HepG2 (cell line): ENCODE results near the gene POLR3E. TPM values are rescaled to one million over a fixed set of nuclear protein-coding genes. Genes with fewer than 3 reads are reported as not detected.
A peak's percentile ranks its signal among the peaks of the same experiment; 100 is the strongest.

Experiments used
- ATAC-seq: fragments of 200-7000 bp; cut with Tn5 transposase; 3 replicates; pipeline ENCODE4 v1.9.1; 2020; ENCODE audit warnings: mild to moderate bottlenecking, moderate library complexity
- BruUV-seq: library from RNA; stranded (reverse); fragments of 400-500 nt; replicated peaks from 2 replicates; lab custom pipeline; 2021; lab: Mats Ljungman, UMichigan
- CTCF ChIA-PET: fragments of 300-600 bp; formaldehyde crosslinking; extraction: SDS; loops from one replicate; lab custom pipeline; 2021; ENCODE audit warnings: low total read pairs, inconsistent platforms, low intra/inter-chr PET ratio; lab: Yijun Ruan, JAX
- POLR2A ChIA-PET: fragments of 350-600 bp; sonication (Branson Sonifier 250); formaldehyde crosslinking; loops from one replicate; lab custom pipeline; 2020; ENCODE audit warnings: antibody characterized with exemption, inconsistent platforms; lab: Yijun Ruan, JAX
- DNase-seq: peaks from one replicate; pipeline ENCODE4 v3.0.0-alpha.2; 2015; ENCODE audit warnings: low spot score
- FAIRE-seq: peaks from 3 replicates; lab custom pipeline; 2011; peaks lifted over from hg19 to GRCh38; lab: Jason Lieb, UNC
- H2AFZ ChIP-seq: one replicate; pipeline ENCODE4 v1.6.1; 2011; ENCODE audit warnings: low read length, inconsistent platforms
- H3K27ac ChIP-seq: fragments of 300-600 bp; 3 replicates; pipeline ENCODE4 v1.8.0; 2011; ENCODE audit warnings: mixed run types, mild to moderate bottlenecking, mixed read lengths, low read length, inconsistent platforms; ENCODE audit not compliant: insufficient read depth; ENCODE audit errors: extremely low read length
- H3K27me3 ChIP-seq, 2 experiments: fragments of 200-600 bp in 1 of 2; 2 replicates in 1 of 2; 3 replicates in 1 of 2; pipeline versions ENCODE4 v1.6.0 to v1.8.0; 2011; ENCODE audit warnings: low read length in 2 of 2, mild to moderate bottlenecking in 2 of 2, moderate library complexity in 2 of 2, inconsistent platforms in 1 of 2; ENCODE audit not compliant: insufficient read depth in 2 of 2, control insufficient read depth in 1 of 2
- H3K36me3 ChIP-seq, 2 experiments: fragments of 200-600 bp in 1 of 2; replicated peaks in 1 of 2; 2 replicates in 1 of 2; 3 replicates in 1 of 2; pipeline versions ENCODE4 v1.5.1 to v1.8.0; 2011; ENCODE audit warnings: low read length in 2 of 2, inconsistent platforms in 1 of 2; ENCODE audit not compliant: insufficient read depth in 2 of 2, control insufficient read depth in 1 of 2
- H3K4me1 ChIP-seq: 2 replicates; pipeline ENCODE4 v1.5.1; 2012; ENCODE audit warnings: low read length, inconsistent platforms; ENCODE audit not compliant: insufficient read depth
- H3K4me2 ChIP-seq: 2 replicates; pipeline ENCODE4 v1.6.0; 2011; ENCODE audit warnings: low read depth, low read length, inconsistent platforms
- H3K4me3 ChIP-seq, 3 experiments: fragments of 200-600 bp in 1 of 3; sonication (generic), shearing (Covaris generic) in 1 of 3; replicated peaks in 1 of 3; 2 replicates each; pipeline ENCODE4 v1.5.1; 2011 to 2016; ENCODE audit warnings: low read length in 3 of 3, inconsistent platforms in 2 of 3, low read depth in 2 of 3, mild to moderate bottlenecking in 2 of 3, control low read depth in 1 of 3, mixed read lengths in 1 of 3; ENCODE audit not compliant: insufficient read depth in 1 of 3
- H3K79me2 ChIP-seq: one replicate; pipeline ENCODE4 v1.6.1; 2011; ENCODE audit warnings: low read length, inconsistent platforms; ENCODE audit not compliant: insufficient read depth
- H3K9ac ChIP-seq: 2 replicates; pipeline ENCODE4 v1.6.0; 2011; ENCODE audit warnings: mild to moderate bottlenecking, low read depth, low read length, inconsistent platforms; ENCODE audit not compliant: insufficient read depth
- H3K9me3 ChIP-seq: 2 replicates; pipeline ENCODE4 v1.5.1; 2012; ENCODE audit warnings: mild to moderate bottlenecking, low read length
- H4K20me1 ChIP-seq: 2 replicates; pipeline ENCODE4 v1.6.0; 2011; ENCODE audit warnings: inconsistent platforms, mild to moderate bottlenecking, low read length, moderate library complexity; ENCODE audit not compliant: insufficient read depth
- ATM ChIP-seq: fragments of 450-650 bp; IDR thresholded peaks from 2 replicates; pipeline ENCODE4 v1.7.1; 2017; ENCODE audit warnings: mild to moderate bottlenecking, borderline replicate concordance
- E2F2 ChIP-seq: sonication (generic); formaldehyde crosslinking; IDR thresholded peaks from 2 replicates; pipeline ENCODE4 v1.4.0; 2020; ENCODE audit warnings: missing genetic modification reagents, borderline replicate concordance
- ELF3 ChIP-seq: IDR thresholded peaks from 2 replicates; pipeline ENCODE4 v1.6.1; 2016; ENCODE audit warnings: missing genetic modification reagents, missing compliant biosample characterization
- HNRNPL ChIP-seq: fragments of 200-400 bp; formaldehyde crosslinking; IDR thresholded peaks from 2 replicates; pipeline ENCODE4 v1.6.1; 2017; ENCODE audit warnings: mild to moderate bottlenecking, low read depth, low read length
- HOXA3 ChIP-seq: sonication (generic); formaldehyde crosslinking; IDR thresholded peaks from 2 replicates; pipeline ENCODE4 v1.5.0; 2020; ENCODE audit warnings: missing genetic modification reagents
- KDM5B ChIP-seq: sonication (generic); formaldehyde crosslinking; IDR thresholded peaks from 2 replicates; pipeline ENCODE4 v1.4.0; 2020; ENCODE audit warnings: missing genetic modification reagents, mild to moderate bottlenecking, borderline replicate concordance
- NFIC ChIP-seq: IDR thresholded peaks from 2 replicates; pipeline ENCODE4 v1.6.1; 2012; ENCODE audit warnings: mild to moderate bottlenecking, low read length, inconsistent platforms
- PPARG ChIP-seq: conservative IDR thresholded peaks from 2 replicates; pipeline ENCODE4 v1.6.1; 2016; ENCODE audit warnings: missing biosample characterization, missing genetic modification reagents
- ZNF614 ChIP-seq: IDR thresholded peaks from 2 replicates; pipeline ENCODE4 v1.6.1; 2018; ENCODE audit warnings: missing biosample characterization, missing genetic modification reagents, inconsistent platforms, borderline replicate concordance
- ZNF740 ChIP-seq: sonication (generic); formaldehyde crosslinking; IDR thresholded peaks from 2 replicates; pipeline ENCODE4 v1.4.0; 2020; ENCODE audit warnings: missing genetic modification reagents
- ZNF770 ChIP-seq: sonication (generic); formaldehyde crosslinking; IDR thresholded peaks from 2 replicates; pipeline ENCODE4 v1.5.0; 2020; ENCODE audit warnings: mild to moderate bottlenecking, missing genetic modification reagents
- ZNF841 ChIP-seq: sonication (generic); formaldehyde crosslinking; IDR thresholded peaks from 2 replicates; pipeline ENCODE4 v1.8.1; 2023; ENCODE audit warnings: missing genetic modification reagents, borderline replicate concordance
- WGBS: methylation state at CpG from one replicate; pipeline ENCODE4 v1.1.6; 2017; ENCODE audit warnings: low lambda C conversion rate; 5-methylcytosine and 5-hydroxymethylcytosine counted together
- in situ Hi-C: cut with HindIII; loops from 2 replicates; pipeline ENCODE4 v1.10.0; 2017; ENCODE audit warnings: low pct_unique_long_range_greater_than_20kb; ENCODE audit not compliant: extremely low pct_ligation_motif_present
- intact Hi-C: fragments of 100-400 bp; cut with micrococcal nuclease; formaldehyde crosslinking; loops from one replicate; pipeline ENCODE4 v1.10.0; 2022; ENCODE audit not compliant: unreplicated experiment
- polyA plus RNA-seq, 8 experiments: library from polyadenylated mRNA; depleted of rRNA in 3 of 8; stranded (reverse) in 7 of 8; unstranded in 1 of 8; fragments of >200 nt; fragmentation: Illumina TruSeq in 4 of 8; extraction: Trizol in 4 of 8; gene quantifications; 2 replicates each; pipeline versions ENCODE4 v1.2.1 to v1.2.3, GENCODE V29; 2011 to 2016; ENCODE audit warnings: low read depth in 4 of 8, missing spikeins in 1 of 8, mixed read lengths in 1 of 8; ENCODE audit not compliant: insufficient read depth in 1 of 8
- total RNA-seq, 5 experiments: library from RNA; depleted of rRNA; stranded (reverse); fragments of >200 nt; fragmentation: Illumina TruSeq; extraction: Trizol; gene quantifications; 2 replicates each; pipeline ENCODE4 v1.2.3, GENCODE V29; 2016; ENCODE audit warnings: low read depth in 1 of 5
- TF ChIP-seq, protein P1 (sequence below): IDR thresholded peaks from 2 replicates; pipeline ENCODE4 v1.6.1; 2016; ENCODE audit warnings: missing genetic modification reagents, missing compliant biosample characterization
- TF ChIP-seq, protein P2 (sequence below): sonication (generic); formaldehyde crosslinking; IDR thresholded peaks from 2 replicates; pipeline ENCODE4 v1.5.1; 2020; ENCODE audit warnings: missing genetic modification reagents, mild to moderate bottlenecking, borderline replicate concordance
- TF ChIP-seq, protein P3 (sequence below): sonication (generic); formaldehyde crosslinking; IDR thresholded peaks from 2 replicates; pipeline ENCODE4 v1.4.0; 2020; ENCODE audit warnings: missing genetic modification reagents

Gene POLR3E
- total and polyA plus RNA-seq, 2 of the 13 experiments (the other 11 are each of a cell fraction or from before 2014, with no cell fraction given), result 135 to 262 TPM

GRCh38 chr16:22265351-22265750 is 31.9 kb upstream of the POLR3E start:
- H3K9me3 ChIP-seq, result no peaks in the 10 kb centered on the region
- no peak for ATAC-seq
- 90% methylated on average over 5 of the region's 5 CpGs for WGBS
- no peak overlapping the region for H2AFZ ChIP-seq
- POLR2A ChIA-PET, result no interaction called here
- H3K9ac ChIP-seq, result no peak overlapping the region
- H3K79me2 ChIP-seq, result no peaks in the 10 kb centered on the region
- no peak for DNase-seq
- H3K4me3 ChIP-seq, result no peak overlapping the region
- no peak for TF ChIP-seq HNRNPL
- no peak for TF ChIP-seq ELF3 (CRISPR knock-in tag)
- TF ChIP-seq ATM, result no peak
- TF ChIP-seq, protein P1, sequence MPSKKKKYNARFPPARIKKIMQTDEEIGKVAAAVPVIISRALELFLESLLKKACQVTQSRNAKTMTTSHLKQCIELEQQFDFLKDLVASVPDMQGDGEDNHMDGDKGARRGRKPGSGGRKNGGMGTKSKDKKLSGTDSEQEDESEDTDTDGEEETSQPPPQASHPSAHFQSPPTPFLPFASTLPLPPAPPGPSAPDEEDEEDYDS (CRISPR knock-in tag), result no peak
- no peak for TF ChIP-seq E2F2 (CRISPR knock-in tag)
- TF ChIP-seq, protein P2, sequence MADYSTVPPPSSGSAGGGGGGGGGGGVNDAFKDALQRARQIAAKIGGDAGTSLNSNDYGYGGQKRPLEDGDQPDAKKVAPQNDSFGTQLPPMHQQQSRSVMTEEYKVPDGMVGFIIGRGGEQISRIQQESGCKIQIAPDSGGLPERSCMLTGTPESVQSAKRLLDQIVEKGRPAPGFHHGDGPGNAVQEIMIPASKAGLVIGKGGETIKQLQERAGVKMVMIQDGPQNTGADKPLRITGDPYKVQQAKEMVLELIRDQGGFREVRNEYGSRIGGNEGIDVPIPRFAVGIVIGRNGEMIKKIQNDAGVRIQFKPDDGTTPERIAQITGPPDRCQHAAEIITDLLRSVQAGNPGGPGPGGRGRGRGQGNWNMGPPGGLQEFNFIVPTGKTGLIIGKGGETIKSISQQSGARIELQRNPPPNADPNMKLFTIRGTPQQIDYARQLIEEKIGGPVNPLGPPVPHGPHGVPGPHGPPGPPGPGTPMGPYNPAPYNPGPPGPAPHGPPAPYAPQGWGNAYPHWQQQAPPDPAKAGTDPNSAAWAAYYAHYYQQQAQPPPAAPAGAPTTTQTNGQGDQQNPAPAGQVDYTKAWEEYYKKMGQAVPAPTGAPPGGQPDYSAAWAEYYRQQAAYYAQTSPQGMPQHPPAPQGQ (CRISPR knock-in tag), result no peak
- TF ChIP-seq, protein P3, sequence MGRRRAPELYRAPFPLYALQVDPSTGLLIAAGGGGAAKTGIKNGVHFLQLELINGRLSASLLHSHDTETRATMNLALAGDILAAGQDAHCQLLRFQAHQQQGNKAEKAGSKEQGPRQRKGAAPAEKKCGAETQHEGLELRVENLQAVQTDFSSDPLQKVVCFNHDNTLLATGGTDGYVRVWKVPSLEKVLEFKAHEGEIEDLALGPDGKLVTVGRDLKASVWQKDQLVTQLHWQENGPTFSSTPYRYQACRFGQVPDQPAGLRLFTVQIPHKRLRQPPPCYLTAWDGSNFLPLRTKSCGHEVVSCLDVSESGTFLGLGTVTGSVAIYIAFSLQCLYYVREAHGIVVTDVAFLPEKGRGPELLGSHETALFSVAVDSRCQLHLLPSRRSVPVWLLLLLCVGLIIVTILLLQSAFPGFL (CRISPR knock-in tag), result no peak
- no peak for TF ChIP-seq ZNF740 (CRISPR knock-in tag)
- no peak for TF ChIP-seq PPARG (CRISPR knock-in tag)
- TF ChIP-seq ZNF770 (CRISPR knock-in tag), result no peak
- TF ChIP-seq ZNF841 (CRISPR knock-in tag), result no peak
- TF ChIP-seq ZNF614 (CRISPR knock-in tag), result no peak
- no peak for TF ChIP-seq NFIC
- TF ChIP-seq HOXA3 (CRISPR knock-in tag), result no peak
- TF ChIP-seq KDM5B (CRISPR knock-in tag), result no peak
- in situ Hi-C loops, result no loop called here
- FAIRE-seq, result no peak
- H3K36me3 ChIP-seq, result peaks cover 30 to 58% of the 10 kb centered on the region in 2 experiments
- CTCF ChIA-PET, result no interaction called here
- no peaks in the 10 kb centered on the region for H3K4me1 ChIP-seq
- no peak overlapping the region for H3K4me2 ChIP-seq
- TSS peak; percentile 17 for BruUV-seq
- intact Hi-C loops, result no loop called here
- no peaks in the 10 kb centered on the region for H3K27me3 ChIP-seq
- H3K27ac ChIP-seq, result no peak overlapping the region
- no peaks in the 10 kb centered on the region for H4K20me1 ChIP-seq
